GM12865 (cell line): Measurements from ENCODE around the gene SPCS2.
A peak's percentile ranks its signal among the peaks of the same experiment; 100 is the strongest.

ENCODE experiments used
- DNase-seq: peaks from one replicate; pipeline ENCODE4 v3.0.0; 2010; ENCODE audit warnings: low read depth
- H3K4me3 ChIP-seq: 2 replicates; pipeline ENCODE4 v1.5.1; 2011; ENCODE audit warnings: mild to moderate bottlenecking, low read depth, low read length, control low read depth
- TF ChIP-seq, protein P1 (sequence below): IDR thresholded peaks from 2 replicates; pipeline ENCODE4 v1.5.1; 2011; ENCODE audit warnings: low read length, control low read depth, low read depth, inconsistent platforms; ENCODE audit not compliant: insufficient read depth; ENCODE audit errors: missing control alignments

Gene SPCS2

DNA sequence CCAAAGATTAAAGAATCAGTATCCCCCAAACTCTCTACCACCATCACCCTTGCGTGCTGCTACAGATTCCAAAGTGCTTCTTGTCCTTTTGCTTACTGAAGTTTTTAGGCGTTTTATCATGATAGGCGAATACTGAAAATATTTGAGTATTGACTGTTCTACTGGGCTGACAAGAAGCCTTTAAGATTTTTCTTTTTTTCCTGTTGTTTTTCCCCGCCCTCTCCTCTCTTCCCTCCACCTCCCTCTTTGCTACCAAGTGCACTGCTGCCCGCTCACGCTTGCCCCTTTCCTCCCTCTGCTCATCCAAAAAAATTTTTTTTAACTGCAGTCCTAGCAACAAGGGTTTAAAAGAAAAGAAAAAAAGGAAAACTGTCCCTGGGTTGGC lies 679 bp downstream of the SPCS2 start:
- TF ChIP-seq, protein P1, sequence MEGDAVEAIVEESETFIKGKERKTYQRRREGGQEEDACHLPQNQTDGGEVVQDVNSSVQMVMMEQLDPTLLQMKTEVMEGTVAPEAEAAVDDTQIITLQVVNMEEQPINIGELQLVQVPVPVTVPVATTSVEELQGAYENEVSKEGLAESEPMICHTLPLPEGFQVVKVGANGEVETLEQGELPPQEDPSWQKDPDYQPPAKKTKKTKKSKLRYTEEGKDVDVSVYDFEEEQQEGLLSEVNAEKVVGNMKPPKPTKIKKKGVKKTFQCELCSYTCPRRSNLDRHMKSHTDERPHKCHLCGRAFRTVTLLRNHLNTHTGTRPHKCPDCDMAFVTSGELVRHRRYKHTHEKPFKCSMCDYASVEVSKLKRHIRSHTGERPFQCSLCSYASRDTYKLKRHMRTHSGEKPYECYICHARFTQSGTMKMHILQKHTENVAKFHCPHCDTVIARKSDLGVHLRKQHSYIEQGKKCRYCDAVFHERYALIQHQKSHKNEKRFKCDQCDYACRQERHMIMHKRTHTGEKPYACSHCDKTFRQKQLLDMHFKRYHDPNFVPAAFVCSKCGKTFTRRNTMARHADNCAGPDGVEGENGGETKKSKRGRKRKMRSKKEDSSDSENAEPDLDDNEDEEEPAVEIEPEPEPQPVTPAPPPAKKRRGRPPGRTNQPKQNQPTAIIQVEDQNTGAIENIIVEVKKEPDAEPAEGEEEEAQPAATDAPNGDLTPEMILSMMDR: no peak
- peak overlapping the region; percentile 86 for H3K4me3 ChIP-seq
- DNase-seq: no peak

DNA sequence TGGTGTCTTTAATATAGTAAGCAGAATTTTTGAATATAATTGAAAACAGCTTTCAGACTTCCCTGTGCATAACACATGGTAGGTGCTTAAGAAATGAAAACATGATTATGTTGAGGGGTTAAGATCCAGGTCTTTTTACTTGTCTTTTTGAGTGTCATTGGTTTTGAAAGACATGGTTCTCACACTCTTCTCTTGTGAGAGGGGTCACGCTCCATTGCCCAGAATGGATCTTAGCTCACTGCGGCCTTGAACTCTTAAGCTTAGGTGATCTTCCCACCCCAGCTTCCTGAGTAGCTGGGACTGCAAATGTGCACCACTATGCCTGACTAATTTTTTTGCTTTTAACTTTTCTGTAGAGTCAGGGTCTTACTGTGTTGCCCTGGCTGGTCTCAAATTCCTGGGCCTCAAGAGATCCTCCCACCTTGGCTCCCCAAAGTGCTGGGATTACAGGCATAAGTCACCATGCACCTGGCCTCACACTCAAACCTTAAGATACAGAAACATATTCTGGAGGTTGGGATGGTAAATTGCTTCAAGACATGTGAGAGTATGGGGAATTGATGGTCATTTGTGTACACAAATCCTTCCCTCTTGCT lies 1.4 kb downstream of the SPCS2 start:
- peak overlapping the region; percentile 86 for H3K4me3 ChIP-seq
- TF ChIP-seq, protein P1: no peak
- DNase-seq: peak; percentile 80

GRCh38 chr11:74951226-74951625 lies 2.2 kb downstream of the SPCS2 start:
- peak; percentile 47 for DNase-seq
- H3K4me3 ChIP-seq: peak overlapping the region; percentile 86
- TF ChIP-seq, protein P1: no peak

DNA sequence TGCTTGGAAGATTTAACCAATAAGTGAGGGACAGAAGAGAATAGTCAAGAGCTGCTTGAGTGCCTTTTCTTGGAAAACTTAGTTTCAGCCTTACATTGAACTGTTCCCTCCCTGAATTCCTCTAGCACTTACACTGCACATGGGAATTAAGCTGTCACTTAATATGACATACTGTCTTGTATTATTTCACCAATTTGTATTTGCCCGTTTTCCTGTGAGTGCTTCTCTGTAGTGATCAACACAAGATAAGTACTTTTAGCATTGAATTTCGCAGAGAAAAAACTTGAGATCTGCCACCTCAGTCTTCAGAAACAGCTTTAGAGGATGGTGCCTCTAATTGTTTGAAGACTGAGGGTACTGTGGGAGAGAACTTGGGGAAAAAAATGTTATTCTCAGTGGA lies 3.7 kb downstream of the SPCS2 start:
- TF ChIP-seq, protein P1: no peak
- H3K4me3 ChIP-seq: peak overlapping the region; percentile 86
- no peak for DNase-seq

- TF ChIP-seq, protein P1: no peak
- H3K4me3 ChIP-seq: peak overlapping the region; percentile 86
These were observed 4.4 kb downstream of the SPCS2 start for GRCh38 chr11:74953451-74953850.

DNA sequence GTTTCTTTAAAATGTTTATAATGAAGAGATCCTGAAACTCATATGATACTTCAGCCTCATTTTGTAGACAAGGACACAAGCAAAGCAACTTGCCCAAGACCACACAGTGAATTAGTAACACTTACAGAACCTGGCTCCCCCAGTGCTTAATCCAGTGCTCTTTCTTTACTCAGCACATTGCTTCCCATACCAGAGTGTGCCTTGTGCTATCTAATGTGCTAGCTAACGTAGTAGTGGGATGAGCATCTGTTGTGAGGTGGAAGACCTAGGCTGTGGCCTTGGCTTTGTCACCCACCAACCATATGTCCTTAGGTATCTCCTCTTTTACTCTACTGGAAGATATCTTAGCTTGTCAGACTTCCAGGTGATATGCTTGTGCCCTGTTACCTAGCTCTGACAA lies 5.1 kb downstream of the SPCS2 start:
- no peak for DNase-seq
- TF ChIP-seq, protein P1: no peak
- H3K4me3 ChIP-seq: peak overlapping the region; percentile 86; the same call in 1 of the 2 replicates

More at GRCh38 chr11:74953451-74953850, 4.4 kb downstream of the SPCS2 start:
- DNase-seq: peak; percentile 55
